Fibroblast of the conjunctiva (primary cell): ENCODE measurements around the gene UBTD1.
"Not testable (repeated sequence)": the region's sequence is repeated elsewhere in the genome, so short reads cannot be mapped to it uniquely, and the experiment has no call there.

Source experiments
- DNase-seq: peaks from one replicate; pipeline ENCODE4 v3.0.0-alpha.2; 2010; ENCODE audit warnings: low read depth

Gene UBTD1

GRCh38 chr10:97563337-97563736, 64.6 kb downstream of the UBTD1 start:
- DNase-seq: no peak

GRCh38 chr10:97564776-97565175, 66.1 kb downstream of the UBTD1 start:
- no peak for DNase-seq

- DNase-seq: no peak
These were observed 67.7 kb downstream of the UBTD1 start for GRCh38 chr10:97566336-97566996.

- DNase-seq: no peak
These were observed 69.2 kb downstream of the UBTD1 start for GRCh38 chr10:97567891-97568290.

- DNase-seq: no peak
These were observed 71.5 kb downstream of the UBTD1 start for GRCh38 chr10:97570146-97570788.

- DNase-seq: no peak
These were observed 72.2 kb downstream of the UBTD1 start for GRCh38 chr10:97570789-97571471.

- no peak for DNase-seq
These were observed 72.9 kb downstream of the UBTD1 start for GRCh38 chr10:97571622-97572021.

GRCh38 chr10:97572214-97572989, 73.7 kb downstream of the UBTD1 start, which contains the start of gene ANKRD2:
Gene ANKRD2 (plus strand): TSS chr10:97572779. CDS start chr10:97572789, 10 bp downstream.
- peak; percentile 74 for DNase-seq

GRCh38 chr10:97573021-97573420, 74.3 kb downstream of the UBTD1 start:
- DNase-seq: no peak

GRCh38 chr10:97573672-97574071, 74.9 kb downstream of the UBTD1 start:
- no peak for DNase-seq

GRCh38 chr10:97574374-97575126, 75.8 kb downstream of the UBTD1 start:
- DNase-seq: peak; percentile 27

- no peak for DNase-seq
These were observed 76.5 kb downstream of the UBTD1 start for GRCh38 chr10:97575127-97575668.

- DNase-seq: not testable (repeated sequence)
These were observed 77.8 kb downstream of the UBTD1 start for GRCh38 chr10:97576487-97576886.

GRCh38 chr10:97577701-97578100, 79.0 kb downstream of the UBTD1 start:
- no peak for DNase-seq

GRCh38 chr10:97578171-97578844, 79.6 kb downstream of the UBTD1 start:
- no peak for DNase-seq

GRCh38 chr10:97580421-97581367, 82.0 kb downstream of the UBTD1 start:
- no peak for DNase-seq

- DNase-seq: no peak
These were observed 83.4 kb downstream of the UBTD1 start for GRCh38 chr10:97582169-97582568.

- no peak for DNase-seq
These were observed 84.8 kb downstream of the UBTD1 start for GRCh38 chr10:97583476-97583875.

GRCh38 chr10:97584060-97584797, 85.5 kb downstream of the UBTD1 start, which contains the start of gene HOGA1:
Gene HOGA1 (plus strand): TSS chr10:97584389. CDS start chr10:97584704, 315 bp downstream.
- DNase-seq: peak; percentile 65
